Measurements from ENCODE around the gene ADRA2B.
"Not testable (repeated sequence)": the region's sequence is repeated elsewhere in the genome, so short reads cannot be mapped to it uniquely, and the experiment has no call there.

The ADRA2B gene

GRCh38 chr2:96089356-96090195 lies 26.8 kb downstream of the ADRA2B start:
- H3K4me3 ChIP-seq (ENCODE audit: low read length) = no peak overlapping the region
- DNase-seq (ENCODE audit: low read depth) = no peak
- no peak for TF ChIP-seq CTCF (conservative IDR thresholded peaks at IDR 0.05; ENCODE audit: low read depth, low read length)

- no peak for DNase-seq (ENCODE audit: low read depth)
- TF ChIP-seq CTCF (conservative IDR thresholded peaks at IDR 0.05; ENCODE audit: low read depth, low read length) = no peak
Observed at GRCh38 chr2:96088340-96089335, 27.7 kb downstream of the ADRA2B start.

GRCh38 chr2:96087130-96087529 lies 29.2 kb downstream of the ADRA2B start:
- TF ChIP-seq CTCF (conservative IDR thresholded peaks at IDR 0.05; ENCODE audit: low read depth, low read length) = no peak
- no peak for DNase-seq (ENCODE audit: low read depth)
- H3K4me3 ChIP-seq (ENCODE audit: low read length) = no peak overlapping the region

More at GRCh38 chr2:96088340-96089335, 27.7 kb downstream of the ADRA2B start:
- H3K4me3 ChIP-seq (ENCODE audit: low read length) = no peak overlapping the region

- DNase-seq (ENCODE audit: low read depth) = no peak
- H3K4me3 ChIP-seq (ENCODE audit: low read length) = no peak overlapping the region
- no peak for TF ChIP-seq CTCF (conservative IDR thresholded peaks at IDR 0.05; ENCODE audit: low read depth, low read length)
Observed at GRCh38 chr2:96085541-96086355, 30.6 kb downstream of the ADRA2B start.

- not testable (repeated sequence) for DNase-seq (ENCODE audit: low read depth)
Observed at GRCh38 chr2:96084858-96085518, 31.4 kb downstream of the ADRA2B start.

GRCh38 chr2:96083989-96084857 lies 32.1 kb downstream of the ADRA2B start:
- TF ChIP-seq CTCF (conservative IDR thresholded peaks at IDR 0.05; ENCODE audit: low read depth, low read length) = no peak

More at GRCh38 chr2:96084858-96085518, 31.4 kb downstream of the ADRA2B start:
- not testable (repeated sequence) for H3K4me3 ChIP-seq (ENCODE audit: low read length)

More at GRCh38 chr2:96083989-96084857, 32.1 kb downstream of the ADRA2B start:
- H3K4me3 ChIP-seq (ENCODE audit: low read length) = no peak overlapping the region
- no peak for DNase-seq (ENCODE audit: low read depth)

All from retinal pigment epithelial cell (primary cell).